Activated CD4-positive, alpha-beta T cell treated with anti-CD3 and anti-CD28 coated beads, Interleukin-2, amount 50 U/mL, for 4 hours (primary cell): ENCODE data around the gene VIT.
"Not testable (repeated sequence)": the region's sequence is repeated elsewhere in the genome, so short reads cannot be mapped to it uniquely, and the experiment has no call there.

Experiments used
- DNase-seq, 2 experiments: peaks; one replicate each; pipeline ENCODE4 v3.0.0-alpha.2; 2020

VIT gene

DNA sequence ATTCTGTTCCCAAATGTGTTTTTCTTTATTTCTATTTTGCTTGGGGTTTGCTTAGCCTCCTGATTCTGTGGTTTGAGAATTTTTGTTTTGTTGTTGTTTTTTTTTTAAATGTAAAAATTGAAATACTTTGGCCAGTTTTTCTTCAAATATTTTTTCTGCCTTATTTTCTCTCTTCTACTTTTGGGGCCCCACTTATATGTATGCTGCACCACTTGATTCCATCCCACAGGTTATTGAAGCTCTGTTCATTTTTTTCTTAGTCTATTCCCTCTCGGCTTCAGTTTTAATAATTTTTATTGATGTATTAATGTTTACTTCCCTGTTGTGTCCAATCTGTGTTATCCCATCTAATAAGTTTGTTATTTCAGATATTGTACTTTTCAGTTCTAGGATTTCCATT is 17.7 kb upstream of the VIT start:
- DNase-seq, result no peak

DNA sequence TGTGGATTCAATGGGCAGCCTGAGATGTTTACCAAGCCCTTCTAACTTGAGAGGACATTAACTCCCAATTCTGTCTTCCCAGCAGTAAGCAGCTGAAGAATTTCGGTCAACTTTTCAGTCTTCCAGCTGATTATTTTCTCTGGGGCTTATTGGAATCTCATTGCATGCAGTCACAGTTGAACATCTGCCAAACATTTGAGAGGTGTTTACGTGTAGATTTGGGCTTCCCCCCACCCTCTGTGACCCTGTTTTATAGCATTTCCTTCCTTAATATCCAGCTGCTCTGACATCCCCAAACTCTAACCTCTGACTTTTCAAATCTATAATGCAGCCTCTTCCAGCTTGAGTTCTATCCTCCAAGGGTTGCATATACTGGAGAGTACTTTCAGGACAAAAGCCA is 16.5 kb upstream of the VIT start:
- no peak for DNase-seq

- DNase-seq, result no peak
These were observed 13.9 kb upstream of the VIT start for GRCh38 chr2:36682562-36682961.

DNA sequence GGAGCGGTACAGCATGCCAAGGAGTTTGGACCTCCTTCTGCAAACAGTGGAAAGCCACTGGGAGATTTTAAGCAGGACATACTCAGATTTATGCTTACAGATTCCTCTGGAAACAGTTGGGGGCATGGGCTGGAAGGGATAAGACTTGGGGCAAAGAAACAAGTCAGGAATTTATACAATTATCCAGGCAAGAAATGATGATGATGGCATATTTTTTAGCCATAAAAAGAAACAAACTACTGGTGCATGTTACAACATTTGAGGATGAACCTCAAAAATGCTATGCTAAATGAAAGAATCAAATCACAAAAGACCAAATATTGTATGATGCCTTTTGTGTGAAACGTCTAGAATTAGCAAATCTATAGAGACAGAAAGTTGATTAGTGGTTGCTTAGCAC is 13.5 kb upstream of the VIT start:
- no peak for DNase-seq

DNA sequence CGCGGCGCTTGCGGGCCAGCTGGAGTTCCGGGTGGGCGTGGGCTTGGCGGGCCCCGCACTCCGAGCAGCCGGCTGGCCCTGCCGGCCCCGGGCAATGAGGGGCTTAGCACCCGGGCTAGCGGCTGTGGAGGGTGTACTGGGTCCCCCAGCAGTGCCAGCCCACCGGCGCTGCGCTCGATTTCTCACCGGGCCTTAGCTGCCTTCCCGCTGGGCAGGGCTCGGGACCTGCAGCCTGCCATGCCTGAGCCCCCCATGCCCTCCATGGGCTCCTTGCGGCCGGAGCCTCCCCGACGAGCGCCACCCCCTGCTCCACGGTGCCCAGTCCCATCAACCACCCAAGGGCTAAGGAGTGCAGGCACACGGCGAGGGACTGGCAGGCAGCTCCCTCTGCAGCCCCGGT is 8.2 kb upstream of the VIT start:
- not testable (repeated sequence) for DNase-seq

DNA sequence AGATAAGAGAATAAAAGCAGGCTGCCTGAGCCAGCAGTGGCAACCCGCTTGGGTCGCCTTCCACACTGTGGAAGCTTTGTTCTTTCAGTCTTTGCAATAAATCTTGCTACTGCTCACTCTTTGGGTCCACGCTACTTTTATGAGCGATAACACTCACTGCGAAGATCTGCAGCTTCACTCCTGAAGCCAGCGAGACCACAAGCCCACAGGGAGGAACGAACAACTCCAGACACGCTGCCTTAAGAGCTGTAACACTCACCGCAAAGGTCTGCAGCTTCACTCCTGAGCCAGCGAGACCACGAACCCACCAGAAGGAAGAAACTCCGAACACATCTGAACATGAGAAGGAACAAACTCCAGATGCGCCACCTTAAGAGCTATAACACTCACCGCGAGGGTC is 7.5 kb upstream of the VIT start:
- not testable (repeated sequence) for DNase-seq

DNA sequence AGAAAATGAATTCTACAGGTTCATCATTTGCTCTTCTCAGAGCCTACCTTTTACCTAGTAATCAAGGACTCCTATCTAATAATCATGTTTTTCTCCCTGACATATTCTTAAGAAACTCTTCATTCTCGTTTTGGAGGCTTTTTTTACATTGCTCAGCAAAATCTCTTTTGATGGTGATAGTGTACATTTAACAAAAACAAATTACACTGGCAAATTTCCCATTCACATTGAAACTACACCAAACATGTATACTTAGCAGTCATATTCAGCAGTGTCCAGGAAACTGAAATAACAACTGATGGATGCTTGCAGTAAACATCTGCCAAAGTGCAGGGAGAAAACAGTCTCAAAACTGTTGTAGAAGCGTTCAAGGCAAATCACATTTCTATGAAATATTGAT is 4.4 kb upstream of the VIT start:
- DNase-seq, result no peak

DNA sequence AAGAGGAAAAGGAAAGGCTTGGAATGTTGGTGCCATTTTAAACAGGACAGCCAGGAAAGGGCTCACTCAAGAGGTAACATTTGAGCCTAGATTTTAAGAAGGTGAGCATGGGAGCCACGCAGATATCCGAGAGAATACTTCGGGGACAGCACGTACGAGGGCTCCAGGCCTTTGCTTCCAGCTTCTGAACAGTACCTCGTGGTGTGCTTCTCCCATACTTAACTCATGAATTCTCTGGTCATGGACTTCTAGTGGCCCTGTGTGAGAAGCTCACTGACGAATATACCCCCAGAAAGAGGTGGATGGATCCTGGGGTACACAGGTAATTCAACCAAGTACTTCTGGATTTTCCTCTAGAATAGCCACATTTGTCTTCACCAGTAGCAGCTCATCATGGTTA is 2.7 kb upstream of the VIT start:
- DNase-seq, result no peak

GRCh38 chr2:36695746-36696415 is 626 bp upstream of the VIT start:
- no peak for DNase-seq

- no peak for DNase-seq
These were observed 1.0 kb downstream of the VIT start for GRCh38 chr2:36697424-36698066.

- no peak for DNase-seq
These were observed 2.5 kb downstream of the VIT start for GRCh38 chr2:36698993-36699392.

DNA sequence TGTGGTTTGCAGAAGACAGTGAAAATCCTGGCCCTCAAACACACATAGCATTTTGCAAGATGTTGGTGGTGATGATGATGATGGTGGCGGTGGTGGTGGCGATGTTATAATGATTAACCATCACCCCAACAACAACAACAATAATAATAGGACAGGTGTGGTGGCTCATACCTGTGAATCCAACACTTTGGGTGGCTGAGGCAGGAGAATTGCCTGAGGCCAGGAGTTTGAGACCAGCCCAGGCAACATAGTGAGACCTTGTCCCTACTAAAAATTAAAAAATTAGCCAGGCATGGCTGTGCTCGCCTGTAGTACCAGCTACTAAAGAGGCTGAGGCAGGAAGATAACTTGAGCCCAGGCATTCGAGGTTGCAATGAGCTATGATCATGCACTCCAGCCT is 3.8 kb downstream of the VIT start:
- DNase-seq, result no peak

DNA sequence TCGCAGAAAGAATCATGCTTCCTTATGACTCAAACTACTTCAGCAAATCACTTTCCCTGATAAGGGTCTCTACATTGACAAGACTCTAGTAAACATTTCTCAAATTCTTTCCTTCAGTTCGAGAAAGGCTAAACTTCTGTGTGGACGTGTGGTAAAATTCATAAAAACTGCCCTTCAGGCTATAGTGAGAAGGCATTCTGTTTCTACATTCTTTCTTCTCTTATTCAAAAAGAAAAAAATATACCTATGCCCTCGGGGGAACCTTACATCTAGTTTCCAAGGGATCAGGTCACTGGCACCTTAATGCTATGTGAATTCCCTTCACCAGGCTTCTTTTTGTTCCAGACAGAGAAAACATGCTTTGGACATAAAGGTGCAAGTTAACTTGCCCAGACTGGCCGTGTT is 4.9 kb downstream of the VIT start:
- no peak for DNase-seq

DNA sequence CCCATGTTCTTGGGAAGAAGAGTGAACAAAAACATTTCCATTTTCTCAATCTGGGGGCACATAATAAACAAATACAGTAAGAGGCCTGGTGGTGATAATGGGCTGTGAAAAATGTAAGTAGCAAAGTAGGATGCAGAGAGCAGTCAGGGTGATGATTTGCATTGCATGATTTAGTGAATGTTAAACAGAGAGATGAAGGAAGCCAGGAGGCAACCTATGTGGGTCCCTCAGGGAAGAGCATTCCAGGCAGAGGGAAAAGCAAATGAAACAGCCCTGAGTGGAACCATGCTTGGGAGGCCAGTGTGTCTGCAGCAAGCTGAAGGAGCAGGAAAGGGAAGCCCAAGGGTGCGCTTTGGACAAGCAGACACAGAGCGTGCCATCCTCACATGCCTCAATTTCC is 5.4 kb downstream of the VIT start:
- no peak for DNase-seq

DNA sequence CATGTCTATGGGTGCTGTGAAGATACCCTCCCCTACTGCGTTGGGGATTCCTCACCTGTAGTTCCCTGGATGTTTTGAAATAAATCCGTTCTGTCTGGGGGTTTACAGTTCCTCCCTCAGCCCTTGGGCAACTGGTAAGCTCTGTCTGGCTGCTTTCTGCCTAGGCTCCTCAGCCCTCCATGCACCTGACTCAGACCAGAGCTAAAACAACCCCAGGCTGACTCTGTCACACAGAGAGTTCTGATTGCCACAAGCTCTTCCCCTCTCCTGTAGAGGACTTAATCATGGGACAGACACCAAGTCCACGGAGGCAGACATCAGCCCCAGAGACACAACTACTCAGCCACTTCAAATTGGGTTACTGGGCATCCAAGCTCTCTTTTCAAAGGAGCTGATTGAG is 6.3 kb downstream of the VIT start:
- no peak for DNase-seq

GRCh38 chr2:36704475-36705150 is 8.1 kb downstream of the VIT start:
- no peak for DNase-seq

- DNase-seq, result no peak
These were observed 9.0 kb downstream of the VIT start for GRCh38 chr2:36705326-36706020.

DNA sequence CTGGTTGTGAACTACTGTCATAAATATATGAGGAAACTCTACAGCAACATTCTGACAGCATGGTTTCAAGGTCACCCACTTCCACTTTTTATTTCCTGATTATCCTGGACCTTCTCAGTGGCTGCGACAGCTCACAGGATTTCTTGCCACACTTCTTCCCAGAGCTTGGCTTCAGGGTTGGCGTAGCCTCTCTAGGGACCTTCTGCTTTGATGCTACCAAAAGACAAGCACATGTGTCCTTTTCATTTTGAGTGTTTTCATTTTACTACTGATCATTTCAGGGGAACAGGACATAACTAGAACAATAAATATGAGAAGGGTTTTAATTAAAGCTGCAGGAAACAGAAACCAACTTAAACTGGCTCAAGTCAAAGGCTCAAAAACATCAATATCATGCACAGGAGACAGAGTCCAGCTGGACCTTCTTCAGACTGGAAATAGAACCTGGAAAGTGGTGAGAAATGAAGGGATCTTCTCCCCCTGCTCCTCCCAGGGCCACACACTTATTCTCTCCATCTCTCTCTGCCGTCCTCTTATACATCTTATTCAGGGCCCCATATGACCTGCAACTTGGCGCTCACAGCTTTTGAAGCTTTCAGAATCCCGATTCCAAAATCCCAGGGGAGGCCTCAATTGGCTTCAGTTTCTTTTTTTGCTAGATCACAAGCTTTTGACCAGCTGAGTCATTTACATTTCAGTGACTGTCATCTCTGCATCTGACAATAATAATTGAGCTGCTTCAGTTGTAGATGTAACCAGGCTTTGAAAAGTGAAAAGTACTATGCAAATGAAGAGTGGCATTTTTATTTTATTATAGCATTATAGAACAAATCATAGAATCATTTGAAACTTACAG is 9.7 kb downstream of the VIT start:
- DNase-seq, result no peak

GRCh38 chr2:36707050-36707449 is 10.5 kb downstream of the VIT start:
- DNase-seq, result no peak

- DNase-seq, result no peak
These were observed 11.7 kb downstream of the VIT start for GRCh38 chr2:36708041-36708741.

DNA sequence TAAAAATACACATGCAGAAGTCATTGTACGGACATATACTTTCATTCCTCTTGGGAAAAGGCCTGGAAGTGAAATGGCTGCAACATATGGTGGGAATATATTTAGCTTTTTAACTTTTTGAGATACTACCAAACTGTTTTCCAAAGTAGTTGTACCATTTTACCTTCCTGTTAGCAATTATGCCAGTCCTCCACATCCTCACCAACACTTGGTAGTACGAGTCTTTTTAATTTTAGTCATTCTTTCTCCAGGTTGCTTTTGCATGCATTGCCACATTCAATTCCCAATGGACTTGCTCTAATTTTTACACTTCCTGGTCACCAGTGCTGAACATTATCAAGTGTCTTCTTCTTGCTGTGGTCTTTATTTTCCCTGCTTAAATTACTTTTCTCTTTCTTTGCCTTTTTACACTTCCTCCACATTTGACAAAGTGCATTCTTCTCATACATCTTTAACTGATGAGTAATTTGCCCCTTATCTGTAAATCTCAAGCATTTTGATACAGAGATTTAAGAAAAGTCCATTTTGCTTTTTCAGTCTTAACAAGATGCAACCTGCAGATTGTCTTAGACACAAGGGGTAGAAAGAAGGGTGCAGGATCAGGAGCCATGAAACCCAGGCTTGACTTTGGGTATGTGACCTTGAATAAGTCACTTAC is 14.5 kb downstream of the VIT start:
- no peak for DNase-seq
